IPS DF 19.7 (cell line): Measurements from ENCODE around the gene EDDM3A.
"Not testable (repeated sequence)": the region's sequence is repeated elsewhere in the genome, so short reads cannot be mapped to it uniquely, and the experiment has no call there.

Source experiments
- DNase-seq: peaks from one replicate; pipeline ENCODE4 v3.0.0-alpha.2; 2013; ENCODE audit warnings: low read depth, low spot score

Gene EDDM3A

DNA sequence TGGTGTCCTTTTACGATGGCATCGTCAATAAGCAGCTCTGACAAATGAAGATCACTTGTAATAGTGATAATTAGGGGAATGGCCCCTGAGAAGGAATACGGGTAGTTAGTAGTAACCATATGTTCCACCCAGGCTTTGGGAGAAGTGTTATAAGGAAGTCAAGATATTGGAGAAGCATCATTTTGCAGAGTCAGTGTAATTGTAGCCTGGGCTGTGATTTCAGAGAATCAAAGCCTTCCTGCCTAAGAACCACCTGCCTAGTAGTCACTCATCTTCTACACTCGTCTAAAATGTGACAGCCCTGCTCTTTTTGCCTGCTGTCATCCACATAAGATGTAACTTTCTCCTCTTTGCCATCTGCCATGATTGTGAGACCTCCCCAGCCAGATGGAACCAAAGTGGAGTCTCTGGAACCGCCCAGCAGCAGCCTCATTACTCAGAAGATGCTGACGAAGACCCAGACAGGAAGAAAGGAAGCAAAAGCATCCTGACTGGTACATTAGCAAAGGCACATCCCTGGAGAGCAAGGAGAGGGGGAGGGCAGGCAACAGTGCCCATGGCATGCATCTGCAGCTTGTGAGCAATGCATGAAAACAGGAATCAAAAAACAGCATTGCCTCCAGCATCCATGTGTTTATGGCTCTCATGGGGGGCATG, 12.6 kb upstream of the EDDM3A start:
- DNase-seq: no peak

DNA sequence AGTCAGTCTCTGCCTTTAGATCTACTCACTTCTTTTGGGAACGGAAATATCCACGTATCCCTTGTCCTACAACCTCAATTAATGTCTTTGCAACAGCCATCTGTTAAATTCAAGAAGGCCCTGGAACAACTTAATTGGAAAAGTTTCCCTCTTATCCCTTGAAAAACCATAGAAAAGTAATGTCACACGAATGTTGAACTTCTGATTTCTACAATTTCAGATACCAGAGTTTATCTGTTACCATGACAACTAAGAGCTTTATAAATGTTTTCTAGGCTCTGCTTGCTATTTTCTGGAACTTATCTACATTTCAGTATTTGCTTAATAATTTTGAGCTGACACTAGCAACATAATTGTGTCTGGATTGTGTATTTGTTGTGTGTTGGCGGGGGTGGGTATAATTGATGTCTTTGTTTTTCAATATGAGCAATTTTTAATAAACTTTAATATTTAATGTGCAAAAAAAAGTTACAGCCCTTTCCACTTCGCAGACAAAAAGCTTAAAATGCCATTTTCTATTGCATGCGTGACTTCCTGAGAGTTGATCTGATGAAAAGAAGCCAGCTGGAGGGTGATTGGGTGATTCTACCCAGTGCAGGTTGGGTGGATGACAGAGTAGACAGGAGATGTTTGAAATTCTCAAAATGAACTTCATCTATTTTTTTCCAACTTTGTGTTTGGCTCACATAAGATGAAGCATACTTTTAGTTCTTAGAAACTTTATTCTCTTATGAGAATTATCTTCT, 11.8 kb upstream of the EDDM3A start:
- DNase-seq: no peak

DNA sequence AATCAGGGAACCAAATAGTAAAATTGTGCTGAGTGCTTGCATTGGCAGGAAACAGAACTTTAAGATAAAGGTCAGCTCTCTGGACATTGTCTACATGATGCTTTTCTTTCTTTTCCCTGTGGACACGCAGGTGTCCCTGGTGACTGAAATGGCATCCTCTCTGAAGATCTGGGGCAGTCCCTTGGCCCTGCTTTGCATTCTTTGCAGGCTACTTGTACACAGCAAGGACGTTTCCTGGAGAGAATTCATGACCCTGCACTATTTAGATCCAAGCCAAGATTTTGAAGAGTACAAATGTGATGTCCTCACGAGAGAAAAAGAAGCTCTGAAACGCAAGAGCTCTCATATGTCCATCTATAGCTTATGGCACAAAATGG, 11.3 kb upstream of the EDDM3A start:
- no peak for DNase-seq

DNA sequence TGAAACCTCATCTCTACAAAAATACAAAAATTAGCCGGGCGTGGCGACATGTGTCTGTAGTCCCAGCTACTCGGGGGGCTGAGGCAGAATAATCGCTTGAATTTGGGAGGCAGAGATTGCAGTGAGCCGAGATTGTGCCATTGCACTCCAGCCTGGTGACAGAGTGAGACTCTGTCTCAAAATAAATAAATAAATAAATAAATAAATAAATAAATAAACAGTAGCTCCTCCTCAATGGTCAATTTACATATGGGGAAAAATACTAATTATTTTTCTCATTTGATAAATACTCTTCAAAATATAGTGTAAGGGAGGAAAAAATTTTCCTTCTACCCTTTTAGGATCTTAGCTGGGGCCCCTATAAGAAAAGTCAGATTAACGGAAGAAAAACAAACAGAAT, 7.4 kb upstream of the EDDM3A start:
- not testable (repeated sequence) for DNase-seq

DNA sequence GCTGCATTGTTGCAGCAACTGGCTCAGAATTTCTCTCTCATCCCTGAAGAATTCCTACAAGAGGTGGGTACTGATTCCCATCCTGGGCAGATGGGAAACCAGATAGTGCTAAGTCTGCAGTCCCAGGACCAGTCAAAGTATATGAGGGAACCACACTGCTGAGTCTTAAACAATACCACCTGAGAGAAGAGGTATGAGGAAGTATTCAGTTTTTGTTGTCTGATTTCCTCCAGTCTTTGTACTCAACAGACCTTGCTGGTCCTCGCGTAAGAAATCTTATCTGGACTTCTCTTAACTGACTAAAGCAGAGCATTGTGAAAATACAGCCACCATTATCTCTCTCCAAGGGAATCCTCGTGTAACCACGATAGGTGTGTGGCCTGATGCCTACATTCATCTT, 3.6 kb upstream of the EDDM3A start:
- no peak for DNase-seq

DNA sequence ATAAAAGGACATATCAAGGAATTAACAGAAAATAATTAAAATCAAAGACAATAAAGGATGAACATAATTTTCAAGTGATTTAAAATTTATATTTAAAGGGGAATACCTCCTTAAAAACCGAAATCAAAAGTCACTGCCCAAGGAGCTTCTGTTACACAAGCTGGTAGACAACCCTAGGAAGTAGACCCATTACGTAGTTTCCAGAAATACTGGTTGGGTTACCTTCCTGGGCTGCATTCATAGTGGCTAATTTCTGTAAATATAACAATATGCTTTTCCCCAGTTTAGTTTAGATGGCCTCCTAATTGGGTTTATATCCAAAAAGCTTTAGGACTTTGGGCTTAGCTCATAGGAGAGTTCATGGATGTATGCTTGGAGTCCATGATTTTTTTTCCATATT, 2.1 kb upstream of the EDDM3A start:
- DNase-seq: no peak

DNA sequence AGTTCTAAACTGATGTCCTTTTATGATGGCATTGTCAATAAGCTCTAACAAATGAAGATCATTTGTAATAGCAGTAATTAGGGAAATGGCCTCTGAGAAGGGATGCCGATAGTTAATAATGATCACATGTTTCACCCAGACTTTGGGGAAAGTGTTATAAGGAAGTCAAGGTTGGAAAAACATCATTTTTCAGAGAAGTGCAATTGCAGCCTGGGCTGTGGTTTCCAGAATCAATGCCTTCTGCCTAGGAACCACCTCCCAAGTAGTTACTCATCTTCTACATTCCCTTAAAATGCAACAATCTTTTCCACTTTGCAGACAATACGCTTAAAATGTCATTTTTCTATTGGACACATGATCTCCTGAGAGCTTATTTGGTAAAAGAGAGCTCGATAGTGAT, 879 bp downstream of the EDDM3A start:
- no peak for DNase-seq

DNA sequence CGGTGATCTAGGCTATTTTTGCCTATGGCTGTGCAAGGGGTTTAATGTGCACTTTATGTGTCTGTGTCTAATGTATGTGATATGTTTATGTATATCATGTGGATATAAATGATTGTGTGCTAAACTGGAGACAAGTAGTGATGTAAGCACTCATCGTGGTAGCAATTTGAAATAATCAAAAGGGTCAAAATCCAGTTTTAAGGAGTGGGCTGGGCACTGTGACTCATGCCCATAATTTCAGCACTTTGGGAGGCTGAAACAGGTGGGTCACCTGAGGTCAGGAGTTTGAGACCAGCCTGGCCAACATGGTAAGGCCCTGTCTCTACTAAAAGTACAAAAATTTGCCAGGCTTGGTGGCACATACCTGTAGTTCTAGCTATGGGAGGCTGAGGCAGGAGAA, 2.8 kb downstream of the EDDM3A start:
- DNase-seq: no peak

DNA sequence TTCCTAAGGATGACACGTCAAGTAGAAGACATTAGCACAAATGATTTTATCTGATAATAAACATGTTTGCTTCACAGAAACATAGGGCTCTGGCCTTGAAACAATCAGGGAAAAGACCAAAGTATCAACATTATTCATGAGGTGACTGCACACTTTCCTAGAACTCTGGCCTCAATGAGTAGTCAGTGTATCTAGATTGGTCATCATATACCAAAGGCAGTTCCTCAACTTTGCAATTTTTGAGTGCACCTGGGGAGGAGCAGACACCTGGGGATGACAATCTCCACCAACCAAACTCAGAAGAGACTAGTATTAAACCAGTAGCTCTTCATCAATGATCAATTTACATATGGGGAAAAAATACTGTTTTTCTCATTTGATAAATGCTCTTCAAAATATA, 4.5 kb downstream of the EDDM3A start:
- no peak for DNase-seq

DNA sequence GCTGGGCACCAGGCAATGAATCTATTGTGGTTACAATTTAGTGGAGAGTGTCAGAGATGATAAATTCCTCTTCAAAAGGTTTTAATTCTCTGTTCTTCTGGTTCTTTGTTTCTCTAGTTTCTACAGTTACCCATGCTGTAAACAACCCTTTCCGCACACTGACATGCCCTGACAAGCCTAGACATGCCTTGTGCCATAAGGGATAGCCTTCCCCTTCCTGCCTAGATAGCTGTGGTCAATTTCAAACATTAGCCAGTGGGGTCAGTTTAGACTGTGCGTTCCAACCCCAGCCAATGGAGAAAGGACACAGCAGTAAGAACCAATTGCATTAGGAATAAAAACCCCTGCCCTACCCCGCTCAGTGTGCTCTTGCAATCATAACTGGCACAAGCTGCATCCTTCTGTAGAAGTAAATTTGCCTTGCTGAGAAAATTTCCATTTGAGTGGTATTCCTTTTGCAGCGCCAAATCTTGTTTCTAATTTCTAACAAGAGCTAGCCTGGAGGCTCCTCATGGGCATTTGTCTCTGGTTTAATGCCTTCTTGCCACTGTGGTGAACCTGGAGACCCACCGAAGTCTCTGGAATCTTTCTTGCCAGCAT, 6.4 kb downstream of the EDDM3A start:
- DNase-seq: no peak

DNA sequence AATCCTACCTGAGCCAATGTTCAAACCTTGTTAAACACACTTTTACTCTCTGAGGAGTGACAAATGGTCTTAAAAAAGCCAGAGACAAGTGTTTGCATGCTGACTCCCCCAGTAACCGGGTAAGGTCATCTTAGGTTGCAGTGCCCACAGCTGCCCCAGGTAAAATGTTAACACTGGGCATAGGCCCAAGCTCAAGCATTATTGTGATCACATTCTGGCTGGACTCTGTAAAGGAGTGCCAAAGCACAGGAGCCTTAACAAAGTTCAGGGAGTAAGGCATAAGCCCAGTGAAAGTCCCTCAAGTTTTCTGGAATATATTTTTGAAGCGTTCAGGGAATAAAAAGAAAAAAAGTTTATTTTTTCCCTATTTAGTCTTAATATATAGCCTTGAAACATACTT, 8.6 kb downstream of the EDDM3A start:
- no peak for DNase-seq

DNA sequence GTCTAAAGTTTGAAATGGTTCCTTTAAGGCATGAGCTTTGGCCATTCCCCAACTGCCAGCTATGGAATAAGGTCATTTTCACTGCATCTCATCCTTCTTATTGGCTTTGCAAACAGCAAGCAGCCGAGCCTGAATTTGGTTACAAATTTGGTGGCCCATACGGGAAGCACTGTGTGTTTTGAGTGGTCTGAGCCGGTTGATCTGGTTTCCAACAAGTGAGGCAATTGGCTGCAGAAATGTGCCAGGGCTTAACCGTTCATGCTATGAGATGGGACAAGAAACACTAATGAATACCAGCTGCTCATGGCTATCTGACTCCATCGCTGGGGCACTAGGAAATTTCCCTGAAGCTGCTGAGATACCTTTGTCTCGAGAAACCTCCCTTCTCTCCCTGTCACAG, 9.3 kb downstream of the EDDM3A start:
- DNase-seq: no peak

DNA sequence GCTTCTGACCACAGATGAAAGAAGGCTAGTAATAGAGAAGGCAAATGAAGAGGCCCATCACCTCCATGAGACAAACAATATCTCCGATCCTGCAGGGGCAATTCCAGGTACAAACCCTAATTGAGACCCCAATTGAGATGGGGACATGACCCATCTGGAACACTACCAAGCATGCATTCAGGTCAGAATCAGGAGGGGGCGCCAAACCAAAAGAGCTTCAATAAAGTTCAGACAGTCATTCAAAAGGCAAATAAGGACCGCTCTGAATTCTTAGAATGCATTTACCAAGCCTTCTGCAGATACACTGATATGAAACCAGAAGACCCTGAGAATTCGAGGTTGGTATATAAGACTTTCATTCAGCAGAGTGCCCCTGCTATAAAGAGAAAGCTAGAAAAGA, 12.3 kb downstream of the EDDM3A start:
- DNase-seq: no peak

DNA sequence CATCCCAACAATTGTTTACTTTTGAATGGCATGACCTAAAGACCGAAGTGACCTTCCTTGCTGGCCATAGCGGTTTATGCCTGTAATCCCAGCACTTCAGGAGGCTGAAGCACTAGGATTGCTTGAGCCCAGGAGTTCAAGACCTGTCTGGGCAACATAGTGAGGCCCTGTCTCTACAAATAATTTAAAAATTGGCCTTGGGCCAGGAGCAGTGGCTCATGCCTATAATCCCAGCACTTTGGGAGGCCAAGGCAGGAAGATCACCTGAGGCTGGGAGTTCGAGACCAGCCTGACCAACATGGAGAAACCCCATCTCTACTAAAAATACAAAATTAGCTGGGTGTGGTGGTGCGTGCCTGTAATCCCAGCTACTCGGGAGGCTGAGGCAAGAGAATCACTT, 13.8 kb downstream of the EDDM3A start:
- DNase-seq: not testable (repeated sequence)

DNA sequence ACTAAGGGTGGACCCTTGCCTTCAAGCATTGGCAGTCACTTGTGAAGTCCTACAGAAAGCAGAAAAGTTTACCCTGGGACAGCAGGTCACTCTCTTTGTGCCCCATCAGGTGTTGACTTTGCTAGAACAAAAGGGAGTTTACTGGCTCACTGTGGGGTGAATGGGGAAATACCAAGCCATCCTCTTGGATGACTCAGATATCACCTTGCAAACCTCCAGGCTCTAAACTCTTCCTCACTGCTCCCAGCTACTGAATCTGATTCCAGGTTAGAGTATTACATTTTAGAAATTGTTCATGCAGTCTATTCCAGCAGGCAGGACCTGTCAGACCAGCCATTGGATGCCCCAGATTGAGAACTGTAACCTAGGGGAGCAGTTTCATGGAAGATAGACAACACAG, 15.3 kb downstream of the EDDM3A start:
- DNase-seq: no peak

DNA sequence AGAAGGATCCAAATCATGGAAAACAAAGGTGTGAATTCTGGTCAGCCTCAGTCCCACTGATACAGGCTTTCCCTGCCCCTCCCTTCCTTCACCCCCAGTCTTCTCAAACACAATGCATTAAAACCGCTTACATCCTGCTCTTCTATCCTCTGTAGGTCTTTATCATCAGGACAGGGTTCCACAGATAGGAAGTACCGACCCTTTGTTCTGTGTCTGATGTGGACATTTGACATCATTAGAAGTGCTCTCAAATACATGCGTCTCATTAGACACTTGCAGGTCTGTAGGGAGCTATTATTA, 22.9 kb downstream of the EDDM3A start:
- no peak for DNase-seq

DNA sequence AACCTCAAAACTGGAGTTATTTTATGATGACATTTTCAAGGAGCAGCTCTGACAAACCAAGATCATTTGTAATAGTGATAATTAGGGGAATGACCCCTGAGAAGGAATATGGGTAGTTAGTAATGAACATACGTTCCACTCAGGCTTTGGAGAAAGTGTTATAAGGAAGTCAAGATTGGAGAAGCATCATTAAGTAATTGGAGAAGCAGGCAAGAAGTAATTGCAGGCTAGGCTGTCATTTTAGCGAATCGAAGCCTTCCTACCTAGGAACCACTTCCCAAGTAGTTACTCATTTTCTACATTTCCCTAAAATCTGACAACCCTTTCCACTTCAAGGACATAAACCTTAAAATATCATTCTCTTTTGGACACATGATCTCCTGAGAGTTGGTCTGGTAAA, 23.7 kb downstream of the EDDM3A start:
- DNase-seq: no peak

DNA sequence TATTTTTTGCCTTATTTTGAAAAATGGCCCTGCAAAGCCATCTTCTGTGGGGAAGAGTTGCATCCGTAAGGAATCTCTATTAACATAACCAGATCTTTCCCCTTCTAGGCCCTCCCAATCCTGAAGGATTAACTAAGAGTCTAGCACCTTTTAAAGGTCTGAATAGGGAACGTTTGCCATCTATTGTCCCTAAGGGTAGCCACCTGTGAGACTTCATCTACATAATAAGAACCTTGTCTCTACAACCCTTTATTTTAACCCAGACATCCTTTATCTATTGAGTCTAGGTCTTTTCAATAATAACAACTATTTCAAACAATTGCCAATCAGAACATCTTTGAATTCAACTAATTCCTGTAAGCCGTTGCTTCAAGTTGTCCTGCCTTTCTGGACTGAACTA, 27.0 kb downstream of the EDDM3A start:
- no peak for DNase-seq

DNA sequence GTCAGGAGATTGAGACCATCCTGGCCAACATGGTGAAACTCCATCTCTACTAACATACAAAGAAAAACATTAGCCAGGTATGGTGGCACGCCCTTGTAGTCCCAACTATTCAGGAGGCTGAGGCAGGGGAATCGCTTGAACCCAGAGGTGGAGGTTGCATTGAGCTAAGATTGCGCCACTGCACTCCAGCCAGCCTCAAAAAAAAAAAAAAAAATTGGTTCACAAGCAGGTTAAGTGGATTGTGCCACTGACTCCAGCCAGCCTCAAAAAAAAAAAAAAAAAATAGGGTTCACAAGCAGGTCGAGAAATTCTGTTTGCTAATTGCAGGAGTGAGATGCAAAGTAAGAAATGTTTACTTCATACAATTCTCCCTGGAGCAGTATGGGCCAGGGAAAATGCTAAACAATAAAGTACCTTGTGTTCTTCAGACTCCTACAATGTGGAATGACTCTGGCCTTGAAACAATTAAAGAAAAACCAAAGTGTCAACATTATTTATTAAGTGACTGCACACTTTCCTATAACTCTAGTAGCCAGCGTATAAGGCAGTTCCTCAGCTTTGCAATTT, 28.7 kb downstream of the EDDM3A start:
- no peak for DNase-seq

DNA sequence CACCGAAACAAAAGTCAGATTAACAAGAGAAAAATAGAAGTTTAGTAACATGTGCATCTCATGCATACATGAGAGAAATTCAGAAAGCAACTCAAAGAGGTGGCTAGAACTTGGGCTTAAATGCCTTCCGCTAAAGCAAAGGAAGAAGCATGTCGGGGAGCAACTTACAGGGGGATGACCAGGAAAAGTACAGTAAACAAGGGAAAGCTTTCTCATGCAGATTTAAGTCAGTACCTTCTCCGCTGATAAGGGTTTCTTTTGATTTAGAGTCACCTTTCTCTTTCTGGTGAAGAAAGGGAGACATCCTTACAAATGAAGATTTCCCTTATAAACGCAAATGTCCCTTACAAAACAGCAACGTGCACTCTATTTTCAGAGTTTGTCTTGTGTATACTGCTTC, 29.4 kb downstream of the EDDM3A start:
- DNase-seq: no peak

DNA sequence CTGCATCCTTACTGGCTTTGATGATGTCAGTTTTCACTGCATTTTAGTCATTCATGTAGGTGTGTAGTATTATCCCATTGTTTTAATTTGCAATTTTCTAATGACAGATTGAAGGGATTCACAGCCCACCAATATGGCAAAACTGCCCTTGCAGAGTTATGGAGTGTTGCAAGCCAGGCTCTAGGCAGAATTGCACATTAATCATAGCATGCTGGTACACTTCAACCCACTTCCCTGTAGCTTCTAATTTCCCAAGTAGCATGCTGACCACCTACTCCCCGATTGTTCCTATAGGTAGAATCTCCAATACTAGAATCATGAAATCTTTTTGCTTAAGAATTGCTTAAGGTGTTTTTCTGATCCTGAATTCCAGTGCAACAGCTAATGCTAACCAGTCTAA, 30.2 kb downstream of the EDDM3A start:
- DNase-seq: no peak

DNA sequence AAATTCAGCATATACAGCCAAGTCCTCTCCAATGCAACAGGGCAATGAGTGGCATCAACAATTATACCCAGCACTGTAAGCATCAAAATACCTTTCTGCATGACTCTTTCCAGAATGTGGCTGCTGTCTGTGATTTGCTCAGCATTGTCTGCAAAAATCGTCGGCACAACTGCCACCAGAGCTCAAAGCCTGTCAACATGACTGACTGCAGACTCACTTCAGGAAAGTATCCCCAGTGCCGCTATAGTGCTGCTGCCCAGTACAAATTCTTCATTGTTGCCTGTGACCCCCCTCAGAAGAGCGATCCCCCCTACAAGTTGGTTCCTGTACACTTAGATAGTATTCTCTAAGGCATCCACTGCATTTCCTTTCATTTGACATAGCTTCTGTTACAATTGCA, 36.1 kb downstream of the EDDM3A start:
- DNase-seq: no peak

DNA sequence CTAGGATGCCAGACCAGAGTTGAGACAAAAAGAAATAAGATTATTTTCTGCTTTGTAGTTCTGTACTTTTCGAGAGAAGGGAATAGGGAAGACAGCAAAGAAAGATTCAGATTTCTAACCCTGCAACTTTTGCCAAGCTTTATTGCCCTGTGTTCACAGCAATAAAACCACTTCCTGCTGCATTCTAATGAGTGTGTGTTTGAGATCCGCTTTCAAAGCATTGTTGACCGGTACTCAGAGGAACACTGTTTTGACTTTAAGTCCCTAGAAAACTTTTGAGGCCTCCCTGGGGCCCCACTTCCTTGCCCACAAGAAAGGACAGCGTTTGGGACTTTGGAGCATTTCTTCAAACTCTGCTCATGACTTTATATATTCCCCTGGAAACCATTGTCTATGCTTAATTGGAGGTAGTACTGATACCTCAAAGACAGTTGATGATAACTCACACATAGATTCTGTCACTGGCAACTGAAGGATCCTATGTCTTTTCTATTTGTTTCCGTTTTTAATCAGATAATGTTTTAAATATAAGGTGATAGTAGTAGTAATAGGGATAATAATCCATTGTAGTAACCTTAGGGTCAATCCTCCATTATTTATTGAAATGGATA, 36.7 kb downstream of the EDDM3A start:
- no peak for DNase-seq
